Fibroblast of skin of left biceps (primary cell): ENCODE data around the gene MTMR8.
"Not testable (repeated sequence)": the region's sequence is repeated elsewhere in the genome, so short reads cannot be mapped to it uniquely, and the experiment has no call there.

Source experiments
- DNase-seq, 2 experiments: peaks; one replicate each; pipeline ENCODE4 v3.0.0-alpha.2; 2013; ENCODE audit warnings: low read depth in 2 of 2

Gene MTMR8

DNA sequence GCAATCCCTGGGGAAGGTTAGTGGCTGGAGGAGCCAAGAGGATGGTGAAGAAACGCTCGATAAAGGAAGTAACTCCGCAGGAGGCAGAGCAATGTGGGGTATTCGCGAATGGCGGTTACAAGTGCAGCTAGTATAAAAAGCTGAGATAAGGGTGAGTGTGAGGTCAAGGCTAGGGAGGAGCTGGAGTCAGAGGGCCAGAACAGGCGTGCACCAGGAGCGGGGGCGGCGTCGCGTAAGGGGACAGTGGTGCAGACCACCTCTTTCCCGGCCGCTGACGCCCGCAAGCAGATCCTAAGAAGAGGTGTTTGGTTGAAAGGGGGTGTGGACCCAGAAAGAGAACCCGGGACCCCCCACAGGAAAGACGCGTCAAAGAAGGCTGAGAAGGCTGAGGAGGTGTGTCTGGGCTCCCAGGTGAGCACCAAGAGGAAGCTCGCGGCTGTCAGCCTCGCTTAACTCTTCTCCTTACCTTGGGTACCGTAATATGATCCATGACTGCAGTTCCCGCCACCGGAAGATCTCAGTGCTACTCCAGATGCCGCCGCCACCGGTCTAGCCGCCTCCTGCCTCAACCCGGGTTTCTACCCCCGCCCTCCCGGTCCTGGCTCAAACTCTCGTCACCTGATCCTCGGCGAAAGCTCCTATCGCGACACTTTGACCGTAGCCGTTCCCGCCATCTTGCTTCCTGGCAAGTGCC, at the start of gene MTMR8:
Gene MTMR8 (minus strand): TSS at position 579 of the 694 bp plus-strand sequence. CDS start 89 bp downstream, at position 490.
- no peak for DNase-seq

DNA sequence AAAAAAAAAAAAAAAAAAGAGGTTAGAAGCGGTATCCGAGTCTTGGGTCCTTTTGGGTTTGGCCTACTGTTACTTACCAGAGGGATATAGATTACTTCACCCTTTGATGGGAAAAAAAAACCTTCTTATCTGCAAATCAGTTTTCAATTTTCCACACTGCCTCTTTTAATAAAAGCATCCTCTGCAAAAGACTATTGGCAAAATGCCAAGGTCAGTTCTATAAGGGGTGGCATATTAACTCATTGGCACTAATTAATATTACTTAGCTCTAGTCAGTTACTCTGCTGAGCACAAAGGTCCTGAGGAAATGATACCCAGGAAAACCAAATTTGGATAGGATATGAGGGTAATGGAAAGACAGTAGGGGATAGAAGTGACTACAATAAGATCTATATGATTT, 44.3 kb upstream of the MTMR8 start:
- DNase-seq: no peak

DNA sequence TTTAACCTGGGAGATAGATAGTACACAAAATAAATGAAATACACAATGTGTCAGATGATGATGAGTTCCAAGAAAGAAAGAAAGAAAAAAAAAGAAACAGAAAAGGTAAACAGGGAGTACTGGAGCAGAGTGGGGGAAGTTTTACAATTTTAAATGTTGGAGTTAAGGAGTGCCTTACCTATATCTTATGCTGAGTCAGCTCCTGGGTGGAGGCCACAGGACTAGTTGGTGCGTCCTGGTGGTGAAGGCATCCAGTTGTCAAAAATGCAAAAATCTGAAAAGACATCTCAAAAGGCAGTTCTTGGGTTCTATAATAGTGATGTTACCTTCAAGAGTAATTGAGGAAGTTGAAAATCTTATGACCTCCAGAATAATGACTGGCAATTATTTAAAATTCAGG, 42.4 kb upstream of the MTMR8 start:
- DNase-seq: no peak

DNA sequence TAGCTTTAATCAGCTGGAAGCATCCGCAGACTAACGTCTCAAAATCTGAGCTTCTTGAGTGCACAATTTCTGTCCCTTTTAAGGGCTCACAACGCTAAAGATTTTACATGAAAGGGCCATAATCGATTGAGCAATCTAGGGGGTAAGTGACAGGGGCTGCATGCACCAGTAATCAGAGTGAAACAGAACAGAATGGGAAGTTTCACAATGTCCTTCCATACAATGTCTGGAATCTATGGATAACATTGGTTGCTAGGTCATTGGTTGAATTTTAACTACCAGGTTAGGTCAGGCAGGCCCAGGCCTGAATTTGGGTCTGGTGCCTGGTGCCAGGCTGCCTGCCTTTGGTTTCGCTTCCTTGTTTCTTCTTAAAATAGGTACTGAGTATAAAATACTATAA, 42.0 kb upstream of the MTMR8 start:
- no peak for DNase-seq

DNA sequence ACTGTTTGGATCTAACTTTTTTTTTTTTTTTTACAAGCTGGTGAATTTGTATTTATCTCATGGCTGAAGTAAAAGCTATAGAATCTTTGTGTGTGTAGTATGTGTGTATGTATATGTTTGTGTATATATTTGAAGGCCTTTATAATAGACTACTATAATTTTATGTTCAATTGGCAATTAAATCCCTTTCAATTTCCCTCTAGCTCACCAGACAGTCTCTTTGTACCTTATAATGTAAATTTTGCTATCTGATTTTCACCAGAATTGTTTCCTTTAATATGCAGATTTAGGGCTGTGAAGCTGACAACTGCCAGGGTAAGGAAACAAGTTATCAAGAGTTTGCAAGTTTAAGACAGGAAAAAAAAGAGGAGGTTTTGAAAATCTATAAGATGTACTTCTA, 33.1 kb upstream of the MTMR8 start:
- no peak for DNase-seq

DNA sequence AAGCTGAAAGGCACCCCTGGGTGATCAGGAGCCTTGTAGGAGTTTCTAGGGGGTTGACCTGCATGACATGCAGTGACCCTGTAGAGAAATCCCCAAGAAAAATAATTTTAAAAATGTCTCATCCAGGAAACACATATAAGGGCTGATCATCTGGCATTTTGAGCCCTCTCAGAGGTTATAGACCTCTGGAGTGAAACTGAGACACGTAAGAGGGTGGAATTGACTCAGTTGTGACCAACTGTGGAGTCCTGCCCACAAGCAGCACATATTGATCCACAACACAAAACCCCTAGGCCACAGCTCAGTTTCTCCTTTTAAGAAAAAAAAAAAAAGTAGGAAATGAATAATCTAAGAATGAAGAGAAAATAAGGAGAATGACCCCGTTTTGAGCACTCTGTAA, 32.5 kb upstream of the MTMR8 start:
- DNase-seq: no peak

DNA sequence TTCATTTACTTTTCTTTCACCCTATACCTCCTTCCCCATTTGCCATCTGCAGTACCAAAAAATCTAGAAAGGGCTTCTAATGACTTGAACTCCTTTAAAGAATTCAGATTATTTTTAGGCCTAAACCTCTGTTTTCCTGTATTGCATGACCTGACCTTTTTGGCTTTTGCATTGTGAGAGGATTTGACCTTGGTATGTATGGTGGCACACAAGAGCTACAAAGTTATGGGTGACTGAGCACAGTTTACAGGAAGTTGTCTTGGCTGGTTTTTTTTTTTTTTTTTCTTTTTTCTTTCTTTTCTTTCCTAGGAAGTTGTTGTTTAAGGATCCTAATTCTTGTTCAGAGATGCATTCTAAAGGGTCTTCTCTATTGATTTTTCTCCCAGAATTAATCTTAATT, 32.0 kb upstream of the MTMR8 start:
- no peak for DNase-seq

DNA sequence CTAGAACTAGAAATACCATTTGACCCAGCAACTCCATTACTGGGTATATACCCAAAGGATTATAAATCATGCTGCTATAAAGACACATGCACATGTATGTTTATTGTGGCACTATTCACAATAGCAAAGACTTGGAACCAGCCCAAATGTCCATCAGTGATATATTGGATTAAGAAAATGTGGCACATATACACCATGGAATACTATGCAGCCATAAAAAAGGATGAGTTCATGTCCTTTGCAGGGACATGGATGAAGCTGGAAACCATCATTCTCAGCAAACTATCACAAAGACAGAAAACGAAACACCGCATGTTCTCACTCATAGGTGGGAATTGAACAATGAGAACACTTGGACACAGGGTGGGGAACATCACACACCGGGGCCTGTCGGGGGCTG, 14.5 kb upstream of the MTMR8 start:
- DNase-seq: not testable (repeated sequence)

DNA sequence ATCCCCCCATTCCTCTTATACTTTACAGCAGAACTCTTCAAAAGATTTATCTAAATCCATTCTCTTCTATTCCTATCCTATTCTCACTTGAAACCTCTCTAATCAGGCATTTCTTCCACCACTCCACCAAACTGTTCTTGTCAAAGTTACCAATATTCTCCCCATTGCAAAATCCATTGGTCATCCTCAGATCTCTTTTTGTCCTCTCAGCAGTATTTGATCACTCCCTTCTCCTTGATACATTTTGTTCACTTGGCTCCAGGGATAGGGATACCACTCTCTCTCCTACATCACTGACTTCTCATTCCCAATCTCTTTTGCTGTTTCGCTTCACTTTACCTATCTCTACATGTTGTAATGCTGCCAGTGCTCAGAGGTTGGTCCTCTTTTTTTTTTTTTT, 2.8 kb upstream of the MTMR8 start:
- no peak for DNase-seq

DNA sequence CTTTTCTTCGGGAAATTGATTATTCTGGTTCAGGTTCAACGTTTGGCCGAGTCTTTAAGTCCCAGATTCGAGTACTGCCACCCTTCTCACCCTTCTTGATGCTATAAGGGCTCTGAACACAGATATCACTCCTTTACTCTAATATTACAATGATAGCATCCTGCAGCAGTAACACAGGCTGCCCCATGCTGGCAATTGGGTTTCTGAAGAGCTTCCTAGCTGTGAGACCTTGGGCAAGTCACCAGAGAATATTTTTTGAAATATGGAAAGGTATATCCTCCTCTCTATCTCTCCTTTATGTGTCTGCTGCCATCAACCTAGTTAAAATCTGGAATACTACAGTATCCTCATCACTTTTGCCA, 297 bp upstream of the MTMR8 start:
- DNase-seq: no peak

DNA sequence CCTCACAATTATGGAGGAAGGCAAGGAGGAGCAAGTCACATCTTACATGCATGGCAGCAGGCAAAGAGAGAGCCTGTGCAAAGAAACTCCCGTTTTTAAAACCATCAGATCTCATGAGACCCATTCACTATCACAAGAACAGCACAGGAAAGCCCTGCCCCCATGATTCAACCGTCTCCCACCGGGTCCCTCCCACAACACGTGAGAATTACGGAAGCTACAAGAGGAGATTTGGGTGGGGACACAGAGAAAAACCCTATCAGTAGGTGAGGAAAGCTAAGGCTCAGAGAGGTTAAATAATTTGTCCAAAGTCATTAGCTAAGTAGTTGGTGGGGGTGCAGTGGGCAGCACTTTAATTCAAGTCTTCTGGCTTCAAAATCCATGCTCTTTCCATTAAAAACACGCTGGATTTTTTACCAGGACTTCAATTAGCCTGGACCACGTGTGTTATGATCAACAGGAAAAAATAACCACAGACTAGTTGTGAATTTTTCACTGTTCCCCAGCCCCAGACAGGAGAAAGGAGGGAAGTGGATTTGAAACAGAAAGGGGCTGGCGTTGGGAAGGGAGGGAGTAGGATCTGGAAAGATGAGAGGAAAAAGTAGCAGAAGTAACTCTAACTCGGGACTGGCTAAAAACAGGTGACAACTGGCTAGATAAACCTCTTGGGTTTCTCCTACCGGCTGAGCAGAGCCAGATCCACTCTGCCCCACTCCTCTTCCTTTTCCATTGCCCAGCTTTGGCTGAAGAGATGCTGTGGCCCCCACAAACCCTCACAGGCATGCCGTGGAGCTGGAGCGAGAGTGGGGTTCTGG, 986 bp downstream of the MTMR8 start:
- no peak for DNase-seq

DNA sequence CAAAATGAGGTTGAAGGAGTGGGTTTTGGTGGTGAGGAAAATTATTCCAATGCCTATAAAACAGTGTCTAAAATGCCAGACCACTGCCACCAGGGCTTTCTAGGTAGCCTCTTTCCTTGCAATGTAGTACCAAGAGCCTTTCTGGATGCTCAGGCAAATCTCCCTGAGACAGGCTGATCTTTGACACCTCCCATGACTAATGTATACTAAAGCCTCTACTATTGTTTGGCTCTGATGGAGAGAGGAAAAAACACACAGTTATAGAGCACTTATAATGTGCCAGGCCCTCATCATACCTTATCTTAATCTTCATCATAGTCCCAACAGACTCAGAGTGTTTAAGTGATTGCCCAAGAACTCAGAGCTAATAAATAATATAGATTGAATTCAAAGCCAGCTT, 5.8 kb downstream of the MTMR8 start:
- no peak for DNase-seq

DNA sequence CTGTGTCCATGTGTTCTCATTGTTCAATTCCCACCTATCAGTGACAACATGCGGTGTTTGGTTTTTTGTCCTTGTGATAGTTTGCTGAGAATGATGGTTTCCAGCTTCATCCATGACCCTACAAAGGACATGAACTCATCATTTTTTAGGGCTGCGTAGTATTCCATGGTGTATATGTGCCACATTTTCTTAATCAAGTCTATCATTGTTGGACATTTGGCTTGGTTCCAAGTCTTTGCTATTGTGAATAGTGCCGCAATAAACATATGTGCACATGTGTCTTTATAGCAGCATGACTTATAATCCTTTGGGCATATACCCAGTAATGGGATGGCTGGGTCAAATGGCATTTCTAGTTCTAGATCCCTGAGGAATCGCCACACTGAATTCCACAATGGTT, 14.5 kb downstream of the MTMR8 start:
- DNase-seq: not testable (repeated sequence)

DNA sequence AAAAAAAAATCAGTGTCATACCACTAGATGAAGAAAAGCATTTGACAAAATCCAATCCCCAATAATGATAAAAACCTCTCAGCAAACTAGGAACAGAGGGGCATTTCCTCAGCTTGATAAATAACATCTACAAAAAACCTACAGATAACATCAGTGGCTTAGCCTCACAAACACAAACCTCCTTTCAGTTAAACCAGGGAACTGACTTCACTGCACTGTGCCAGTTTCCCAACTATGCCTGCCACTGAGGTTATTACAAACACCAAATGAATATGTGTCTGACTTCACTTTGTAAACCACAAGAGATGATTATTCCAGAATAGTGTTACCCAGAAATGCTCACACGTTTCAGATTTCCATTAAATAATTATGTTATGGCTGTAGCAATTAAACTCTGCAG, 15.3 kb downstream of the MTMR8 start:
- DNase-seq: no peak

DNA sequence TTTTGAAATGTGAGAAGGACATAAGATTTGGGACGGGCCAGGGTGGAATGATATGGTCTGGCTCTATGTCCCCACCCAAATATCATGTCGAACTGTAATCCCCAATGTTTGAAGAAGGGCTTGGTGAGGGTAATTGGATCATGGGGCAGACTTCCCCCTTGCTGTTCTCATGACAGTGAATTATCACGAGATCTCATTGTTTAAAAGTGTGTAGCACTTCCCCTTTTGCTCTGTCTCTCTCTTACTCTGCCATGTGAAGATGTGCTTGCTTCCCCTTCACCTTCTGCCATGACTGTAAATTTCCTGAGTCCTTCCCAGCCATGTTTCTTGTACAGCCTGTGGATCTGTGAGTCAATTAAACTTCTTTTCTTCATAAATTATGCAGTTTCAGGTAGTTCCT, 17.5 kb downstream of the MTMR8 start:
- no peak for DNase-seq

DNA sequence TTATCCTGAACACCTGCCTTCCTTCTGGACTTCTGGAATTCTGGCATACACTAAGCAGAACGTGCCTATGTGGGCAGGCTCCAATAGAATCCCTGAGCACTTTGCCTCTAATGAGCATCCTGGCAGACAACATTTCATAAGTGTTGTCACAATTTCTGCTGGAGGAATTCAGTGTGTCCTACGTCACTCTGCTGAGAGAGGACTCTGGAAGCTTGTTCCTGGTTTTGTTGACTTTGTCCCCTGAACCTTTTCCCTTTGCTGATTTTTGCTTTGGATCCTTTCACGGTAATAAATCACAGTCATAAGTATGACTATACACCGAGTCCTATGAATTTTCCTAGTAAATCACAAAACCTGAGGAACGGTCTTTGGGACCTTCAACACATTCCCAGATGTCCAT, 43.2 kb downstream of the MTMR8 start:
- DNase-seq: no peak

DNA sequence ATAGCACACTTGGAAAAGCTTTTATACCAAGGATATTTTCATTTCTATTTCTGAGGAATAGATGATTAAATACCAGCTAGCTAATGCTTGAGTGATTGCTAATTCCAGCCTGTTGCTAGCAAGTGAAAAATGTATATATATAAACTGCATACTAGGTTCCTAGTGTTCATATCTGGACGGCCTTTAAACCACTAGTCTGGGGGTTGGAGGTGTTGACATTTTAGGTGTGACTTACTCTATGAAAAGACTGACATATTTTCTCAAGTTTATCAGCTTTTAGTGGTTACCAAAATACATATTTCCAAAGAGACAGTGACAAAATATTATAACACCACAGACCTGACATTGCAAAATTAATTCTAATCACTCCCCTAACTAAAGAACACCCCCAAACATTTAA, 44.7 kb downstream of the MTMR8 start:
- no peak for DNase-seq

DNA sequence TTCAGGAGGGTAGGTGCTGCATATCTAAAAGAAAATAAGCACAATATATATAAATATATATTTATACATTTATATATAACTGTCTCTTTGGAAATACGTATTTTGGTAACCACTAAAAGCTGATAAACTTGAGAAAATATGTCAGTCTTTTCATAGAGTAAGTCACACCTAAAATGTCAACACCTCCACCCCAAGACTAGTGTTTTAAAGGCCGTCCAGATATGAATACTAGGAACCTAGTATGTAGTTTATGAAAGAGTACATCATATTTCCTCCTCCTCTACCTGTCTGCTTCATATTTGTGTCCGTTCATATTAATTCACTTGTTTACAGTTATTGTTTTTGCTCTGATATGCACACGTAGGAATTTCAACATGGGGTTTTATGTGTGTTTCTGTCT, 45.2 kb downstream of the MTMR8 start:
- no peak for DNase-seq

DNA sequence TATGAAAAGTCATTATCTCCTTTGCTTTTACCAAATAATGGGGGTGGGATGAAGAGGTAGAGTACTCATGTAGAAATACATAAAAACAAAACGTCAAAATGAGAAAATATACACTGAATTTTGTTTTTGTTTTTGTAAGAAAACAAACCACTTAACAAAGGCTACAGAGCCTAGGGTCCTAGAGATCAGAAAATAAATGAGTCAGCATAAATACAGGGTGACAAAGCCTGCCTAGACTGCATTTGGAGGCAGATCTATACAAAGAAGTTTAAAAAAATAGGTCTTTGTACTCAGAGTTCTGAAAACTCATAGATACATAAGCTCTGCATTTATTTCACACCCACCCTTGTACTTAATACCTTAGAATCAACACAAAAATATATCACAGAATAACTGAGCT, 52.4 kb downstream of the MTMR8 start:
- no peak for DNase-seq

DNA sequence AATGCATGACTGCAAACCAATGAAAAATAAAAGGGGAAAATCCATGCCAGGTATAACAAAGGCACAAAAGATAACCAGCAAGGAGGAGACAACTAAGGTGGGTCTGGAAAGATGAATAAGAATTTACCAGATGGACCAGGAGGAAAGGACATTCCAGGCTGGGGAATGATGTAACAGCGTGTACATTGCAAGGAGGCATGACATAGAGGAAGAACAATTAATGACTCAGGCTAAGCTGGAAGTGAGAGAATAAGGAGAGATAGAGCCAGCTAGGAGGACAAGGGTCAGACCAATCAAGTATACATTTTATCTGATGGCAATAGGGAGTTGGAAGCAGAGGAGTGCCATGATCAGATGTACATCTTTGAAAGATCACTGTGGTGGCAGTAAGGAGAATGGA, 57.0 kb downstream of the MTMR8 start:
- DNase-seq: no peak

DNA sequence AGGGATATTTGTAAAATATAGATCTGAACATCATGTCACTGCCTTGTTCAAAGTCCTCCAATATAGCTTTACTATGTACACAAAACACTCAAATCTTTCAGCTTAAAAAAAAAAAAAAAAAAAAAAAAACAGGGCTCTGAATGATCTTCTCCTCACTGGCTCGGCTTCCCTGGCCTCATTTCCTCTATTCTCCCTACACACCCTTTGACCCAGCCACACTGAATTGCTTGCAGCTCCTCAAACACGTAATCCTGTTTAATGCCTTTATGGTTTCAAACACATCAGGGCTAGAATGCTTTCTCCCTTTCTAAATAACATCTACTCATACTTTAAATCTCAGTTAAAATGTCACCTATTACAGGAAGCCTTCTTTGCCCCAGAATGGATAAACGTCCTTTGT, 60.8 kb downstream of the MTMR8 start:
- DNase-seq: no peak

DNA sequence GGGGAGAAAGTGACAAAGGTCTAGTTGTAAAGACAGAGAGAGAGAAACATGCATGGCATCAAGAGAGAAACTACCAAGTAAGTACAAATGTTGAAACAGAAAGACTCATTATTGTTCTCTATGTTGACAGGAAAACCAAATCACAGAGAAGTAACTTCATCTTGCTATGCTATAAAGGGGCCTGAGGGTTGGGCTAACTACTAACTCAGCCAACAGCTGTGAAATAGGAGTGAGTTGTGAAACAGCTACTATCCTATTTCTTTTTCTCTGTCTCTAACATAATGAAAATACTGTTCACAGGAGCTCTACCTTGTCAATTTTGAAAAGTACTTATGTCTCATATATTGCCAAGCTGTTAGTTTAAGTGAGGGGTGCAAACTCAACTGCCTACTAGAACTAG, 65.0 kb downstream of the MTMR8 start:
- no peak for DNase-seq

DNA sequence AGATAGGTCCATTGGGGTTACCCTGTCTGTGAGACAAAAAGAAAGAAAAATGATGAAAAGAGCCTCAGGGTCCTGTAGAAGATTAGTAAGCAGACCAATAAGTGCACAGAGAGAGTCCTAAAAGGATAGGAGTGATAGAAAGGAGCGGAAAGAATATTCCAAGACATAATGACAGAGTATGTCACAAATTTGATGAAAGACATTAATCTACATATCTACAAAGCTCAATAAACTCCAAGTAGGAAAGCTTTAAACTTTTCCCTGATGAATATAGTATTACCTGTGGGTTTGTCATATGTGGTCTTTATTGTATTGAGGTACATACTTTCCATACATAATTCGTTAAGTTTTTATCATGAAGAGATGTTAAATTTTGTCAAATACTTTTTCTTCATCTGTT, 73.7 kb downstream of the MTMR8 start:
- DNase-seq: no peak

DNA sequence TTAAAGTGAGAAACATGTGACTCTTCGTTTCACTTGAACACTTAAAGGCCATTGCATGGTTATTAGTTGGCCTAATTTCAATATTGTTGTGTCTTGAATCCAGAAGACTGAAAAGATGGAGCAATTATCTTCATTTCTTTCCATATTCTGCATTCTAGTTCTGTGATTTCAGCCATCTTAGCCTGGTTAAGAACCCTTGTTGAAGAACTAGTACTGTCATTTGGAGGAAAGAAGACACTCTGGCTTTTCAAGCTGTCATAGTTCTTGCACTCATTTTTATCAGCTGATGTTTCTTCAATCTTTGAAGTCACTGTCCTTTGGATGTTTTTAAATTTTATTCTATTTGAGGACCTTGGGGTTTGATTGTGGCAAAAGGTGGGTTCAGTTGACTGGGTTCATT, 81.6 kb downstream of the MTMR8 start:
- no peak for DNase-seq
